ENCODE data around the gene PIBF1.
"Not testable (repeated sequence)": the region's sequence is repeated elsewhere in the genome, so short reads cannot be mapped to it uniquely, and the experiment has no call there.

GRCh38 chr13:72946267-72946666 lies 164.3 kb downstream of the PIBF1 start:
- not testable (repeated sequence) for TF ChIP-seq CTCF, POLR2A, POLR2AphosphoS5, EP300 (IDR thresholded peaks at IDR 0.05)
